Left ventricle myocardium inferior (tissue), 1 donor: ENCODE data around the gene JPH3. TPM values are rescaled to one million over a fixed set of nuclear protein-coding genes. Genes with fewer than 3 reads are reported as not detected.

ENCODE experiments used
- DNase-seq: peaks from one replicate; pipeline ENCODE4 v3.0.0-alpha.2; 2020
- H3K27ac ChIP-seq: fragments of 200-600 bp; replicated peaks from 2 replicates; pipeline ENCODE4 v1.8.0; 2021
- H3K27me3 ChIP-seq: fragments of 200-600 bp; 2 replicates; pipeline ENCODE4 v1.8.0; 2021; ENCODE audit warnings: low read depth
- H3K36me3 ChIP-seq: fragments of 200-600 bp; 2 replicates; pipeline ENCODE4 v1.8.0; 2021
- H3K4me1 ChIP-seq: fragments of 200-600 bp; 2 replicates; pipeline ENCODE4 v1.8.0; 2021
- H3K4me3 ChIP-seq: fragments of 200-600 bp; 2 replicates; pipeline ENCODE4 v1.8.0; 2021; ENCODE audit warnings: mild to moderate bottlenecking, moderate library complexity
- H3K9me3 ChIP-seq: fragments of 200-600 bp; replicated peaks from 2 replicates; pipeline ENCODE4 v1.8.0; 2021
- CTCF ChIP-seq: fragments of 200-600 bp; IDR thresholded peaks from 2 replicates; pipeline ENCODE4 v1.8.0; 2021; ENCODE audit warnings: antibody characterized with exemption, mild to moderate bottlenecking, borderline replicate concordance
- intact Hi-C: fragments of 100-400 bp; cut with micrococcal nuclease; formaldehyde crosslinking; loops from one replicate; pipeline ENCODE4 v1.11.0; 2022
- total RNA-seq: library from RNA; stranded (reverse); fragmentation: NEBNext Ultra II Directional; extraction: Animal tissue kit (Norgen Biotek cat#: 25700); gene quantifications from one replicate; pipeline ENCODE4 v1.2.1, GENCODE V29; 2021
- donor health status: DM: no; HTN: yes; CAD: no; lungs with severe emphysema.

The JPH3 gene
- total RNA-seq, 1 donor from 2014 or later: 0.14 TPM

GRCh38 chr16:87625241-87625797 lies 23.0 kb downstream of the JPH3 start:
- Histone ChIP-seq H3K36me3 (no peaks in the 10 kb centered on the region), H3K4me1 (no peaks in the 10 kb centered on the region), H3K4me3 (no peak overlapping the region), H3K27me3 (peaks cover 88% of the 10 kb centered on the region), H3K27ac (no peak overlapping the region), H3K9me3 (peaks cover 6% of the 10 kb centered on the region)
- DNase-seq: no peak
- intact Hi-C loops: no loop called here
- TF ChIP-seq CTCF: no peak

- Histone ChIP-seq H3K9me3 (peaks cover 17% of the 10 kb centered on the region), H3K4me3 (no peak overlapping the region), H3K27me3 (peaks cover 89% of the 10 kb centered on the region), H3K36me3 (no peaks in the 10 kb centered on the region), H3K4me1 (no peaks in the 10 kb centered on the region), H3K27ac (no peak overlapping the region)
- DNase-seq: no peak
- intact Hi-C loops: no loop called here
- no peak for TF ChIP-seq CTCF
Observed at GRCh38 chr16:87626401-87626800, 24.1 kb downstream of the JPH3 start.

- H3K27ac ChIP-seq: no peak overlapping the region
- H3K9me3 ChIP-seq: peaks cover 17% of the 10 kb centered on the region
- H3K4me1 ChIP-seq: no peaks in the 10 kb centered on the region
- peaks cover 87% of the 10 kb centered on the region for H3K27me3 ChIP-seq
- no peak for TF ChIP-seq CTCF
- DNase-seq: no peak
- no peak overlapping the region for H3K4me3 ChIP-seq
- H3K36me3 ChIP-seq: no peaks in the 10 kb centered on the region
- intact Hi-C loops: no loop called here
Observed at GRCh38 chr16:87626905-87627304, 24.6 kb downstream of the JPH3 start.

GRCh38 chr16:87627542-87628245 lies 25.4 kb downstream of the JPH3 start:
- no peak for DNase-seq
- Histone ChIP-seq H3K9me3 (peaks cover 17% of the 10 kb centered on the region), H3K4me3 (no peak overlapping the region), H3K4me1 (no peaks in the 10 kb centered on the region), H3K27me3 (peaks cover 87% of the 10 kb centered on the region), H3K36me3 (no peaks in the 10 kb centered on the region), H3K27ac (no peak overlapping the region)
- no peak for TF ChIP-seq CTCF
- intact Hi-C loops: no loop called here

GRCh38 chr16:87628246-87628923 lies 26.1 kb downstream of the JPH3 start:
- no peak for DNase-seq

More at GRCh38 chr16:87628246-87628923, 26.1 kb downstream of the JPH3 start:
- Histone ChIP-seq H3K4me1 (no peaks in the 10 kb centered on the region), H3K27ac (no peak overlapping the region), H3K9me3 (peaks cover 17% of the 10 kb centered on the region), H3K36me3 (no peaks in the 10 kb centered on the region), H3K27me3 (peaks cover 83% of the 10 kb centered on the region), H3K4me3 (no peak overlapping the region)
- intact Hi-C loops: no loop called here
- TF ChIP-seq CTCF: no peak
